SK-N-DZ (cell line): ENCODE results near the gene ANKRD22. TPM values are rescaled to one million over a fixed set of nuclear protein-coding genes. Genes with fewer than 3 reads are reported as not detected.
A peak's percentile ranks its signal among the peaks of the same experiment; 100 is the strongest.
"Not testable (repeated sequence)": the region's sequence is repeated elsewhere in the genome, so short reads cannot be mapped to it uniquely, and the experiment has no call there.

Source experiments
- DNase-seq: peaks from one replicate; pipeline ENCODE4 v3.0.0-alpha.2; 2015; ENCODE audit warnings: low spot score
- polyA plus RNA-seq, 2 experiments: library from polyadenylated mRNA; depleted of rRNA; stranded (reverse); fragments of >200 nt; gene quantifications; 2 replicates each; pipeline ENCODE4 v1.2.3, GENCODE V29; 2014

Gene ANKRD22
- not detected in 2 replicates for polyA plus RNA-seq (2014; cell fraction: cytosol; rRNA removed)
- not detected in 2 replicates for polyA plus RNA-seq (2014; cell fraction: nucleus; rRNA removed)

DNA sequence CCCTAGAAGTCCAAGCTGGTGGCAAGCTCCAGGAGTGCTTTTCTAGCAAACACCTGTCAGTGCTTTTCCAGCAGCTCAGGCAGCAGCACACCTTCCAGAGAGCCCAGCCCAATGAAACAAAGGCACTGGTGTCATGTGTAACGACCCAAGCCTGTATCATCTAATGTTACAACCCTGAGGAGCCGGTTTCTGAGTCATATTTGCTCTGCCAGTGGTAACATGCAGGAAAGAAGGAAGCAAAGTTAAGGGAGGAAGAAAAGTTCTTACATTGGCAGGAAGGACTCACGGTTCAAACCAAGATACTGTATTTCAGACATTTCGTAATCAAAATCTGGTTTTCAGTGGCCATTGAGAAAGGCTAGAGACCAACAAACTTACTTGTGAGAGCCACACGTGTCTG, at the start of gene ANKRD22:
Gene ANKRD22, minus strand, starts transcription at position 139 of the 400 bp plus-strand sequence. CDS start 237 bp downstream, outside the sequence.
- no peak for DNase-seq

DNA sequence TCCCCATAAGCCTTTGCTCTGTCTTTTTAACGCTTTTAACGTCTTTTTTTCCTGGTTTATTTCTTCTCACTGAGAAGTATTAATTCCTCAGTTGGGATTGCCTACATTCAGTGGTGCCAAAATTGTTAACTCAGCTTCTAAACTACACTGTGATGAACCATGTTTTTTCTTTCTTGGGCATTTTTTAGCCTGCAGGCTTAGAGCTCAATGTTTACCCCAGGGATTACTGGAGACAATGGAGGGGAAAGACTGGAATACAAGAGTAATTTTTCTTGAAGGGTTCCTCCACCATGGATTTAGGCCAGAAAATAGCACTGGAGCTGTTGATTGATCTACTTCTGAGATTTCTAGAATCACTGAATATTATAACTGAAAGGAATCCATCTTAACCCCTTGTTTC, 48.2 kb upstream of the ANKRD22 start:
- no peak for DNase-seq

DNA sequence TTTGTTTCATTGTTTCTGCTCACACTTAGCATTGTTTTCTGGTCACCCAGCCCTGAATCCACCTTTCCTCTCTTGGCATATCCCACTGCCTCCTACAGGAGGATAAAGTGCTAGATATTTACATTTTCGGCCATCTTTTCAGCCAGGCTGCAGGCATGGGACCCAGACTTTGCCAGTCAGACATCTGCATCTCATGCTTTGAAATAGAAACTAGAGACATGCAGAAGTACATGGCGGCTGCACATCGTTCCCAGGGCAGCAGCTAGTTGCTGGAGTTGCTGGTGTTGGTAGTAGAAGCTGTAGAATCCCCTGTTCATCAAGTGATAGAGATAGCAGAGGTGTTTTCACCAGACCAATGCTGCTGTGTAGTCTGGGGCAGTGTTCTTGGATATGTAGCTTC, 47.1 kb upstream of the ANKRD22 start:
- DNase-seq: no peak

GRCh38 chr10:88896994-88897853, 45.6 kb upstream of the ANKRD22 start:
- DNase-seq: peak; percentile 67

GRCh38 chr10:88896372-88896993, 44.8 kb upstream of the ANKRD22 start:
- peak; percentile 29 for DNase-seq

DNA sequence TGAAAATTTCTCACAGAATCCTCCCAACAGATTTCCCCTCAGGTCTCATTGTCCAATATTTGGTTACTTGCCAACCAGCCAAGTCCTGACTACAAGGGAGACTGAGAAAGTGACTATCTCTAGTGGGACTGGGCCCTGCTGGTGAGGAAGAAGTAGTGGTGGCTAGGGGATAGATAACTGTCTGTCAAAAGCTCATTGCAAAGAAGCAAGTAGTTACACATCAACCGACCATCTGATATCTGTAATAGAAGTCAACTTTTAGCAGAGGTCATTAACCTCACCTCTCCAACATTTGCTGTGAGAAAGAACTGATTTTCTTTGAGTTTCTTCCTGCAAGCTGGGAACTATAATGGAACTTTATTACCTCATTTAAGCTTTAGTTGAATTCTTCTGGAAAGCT, 43.6 kb upstream of the ANKRD22 start:
- DNase-seq: no peak

- DNase-seq: no peak
Measured at GRCh38 chr10:88893611-88894010, 42.0 kb upstream of the ANKRD22 start.

DNA sequence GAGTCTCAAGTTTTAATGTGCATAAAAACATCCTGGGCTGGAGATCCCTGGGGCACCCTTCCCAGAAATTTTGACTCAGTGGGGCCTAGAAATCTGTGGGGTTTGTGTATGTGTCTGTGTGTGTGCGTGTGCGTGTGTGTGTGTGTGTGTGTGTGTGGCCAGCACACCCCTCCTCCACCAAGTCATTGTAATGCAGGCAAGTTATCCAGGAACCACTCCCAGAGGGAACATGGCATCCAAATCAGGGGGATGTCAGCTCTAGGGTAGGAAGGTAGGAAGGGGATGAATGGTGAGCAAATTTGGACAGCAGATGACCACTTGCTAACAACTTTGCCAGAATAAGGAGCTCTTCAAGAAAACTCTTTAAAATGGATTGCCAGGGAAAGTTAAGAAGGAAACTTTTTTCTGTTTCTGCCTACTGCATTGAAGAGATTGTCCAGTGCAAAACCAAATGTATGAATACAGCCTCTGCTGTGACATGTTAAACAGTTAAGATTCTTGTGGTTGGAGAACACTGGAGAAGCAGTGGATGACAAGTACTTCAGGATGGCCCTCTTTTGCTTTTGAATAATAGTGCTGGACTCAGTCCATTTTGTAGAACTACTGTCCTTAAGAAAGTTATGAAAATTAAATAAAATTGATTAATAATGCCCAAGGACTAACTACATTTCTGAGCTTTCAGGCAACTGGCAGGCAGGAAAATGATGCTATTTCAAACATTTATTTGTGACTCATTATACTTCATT, 40.8 kb upstream of the ANKRD22 start:
- DNase-seq: no peak

- no peak for DNase-seq
Measured at GRCh38 chr10:88890681-88891381, 39.2 kb upstream of the ANKRD22 start.

DNA sequence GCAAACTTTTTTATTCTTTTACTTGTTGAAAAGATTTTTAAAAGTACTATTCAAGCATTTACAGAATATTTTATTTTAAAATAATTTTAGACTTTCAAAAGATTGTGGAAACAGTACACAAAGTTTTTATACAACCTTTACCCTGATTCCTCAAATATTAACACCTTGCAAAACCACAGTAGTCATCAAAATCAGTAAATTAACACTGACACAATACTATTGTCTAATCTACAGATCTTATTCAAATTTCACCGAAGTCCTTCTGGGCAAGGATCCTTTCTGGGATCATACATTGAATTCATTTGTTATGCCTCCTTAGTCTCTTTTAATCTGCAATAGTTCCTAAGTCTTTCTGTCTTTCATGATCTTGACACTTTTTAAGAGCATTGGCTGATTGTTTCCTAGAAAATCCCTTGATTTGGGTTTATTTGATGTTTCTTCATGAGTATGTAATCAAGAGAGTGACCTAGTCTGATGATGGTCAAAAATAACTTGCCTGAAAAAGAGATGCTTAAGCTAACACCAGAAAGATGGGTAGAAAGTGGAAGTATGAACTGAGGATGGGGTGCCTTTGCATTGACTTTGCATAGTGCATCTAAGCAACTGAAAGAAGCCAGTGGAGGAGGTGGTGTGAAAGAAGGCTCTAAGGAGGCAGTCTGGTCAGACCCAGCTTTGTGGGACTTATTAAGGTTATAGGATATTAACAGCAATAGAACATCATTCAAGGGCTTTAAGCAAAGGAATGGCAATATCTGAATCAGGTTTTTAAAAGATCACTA, 38.1 kb upstream of the ANKRD22 start:
- no peak for DNase-seq

- DNase-seq: no peak
Measured at GRCh38 chr10:88888810-88889445, 37.3 kb upstream of the ANKRD22 start.

DNA sequence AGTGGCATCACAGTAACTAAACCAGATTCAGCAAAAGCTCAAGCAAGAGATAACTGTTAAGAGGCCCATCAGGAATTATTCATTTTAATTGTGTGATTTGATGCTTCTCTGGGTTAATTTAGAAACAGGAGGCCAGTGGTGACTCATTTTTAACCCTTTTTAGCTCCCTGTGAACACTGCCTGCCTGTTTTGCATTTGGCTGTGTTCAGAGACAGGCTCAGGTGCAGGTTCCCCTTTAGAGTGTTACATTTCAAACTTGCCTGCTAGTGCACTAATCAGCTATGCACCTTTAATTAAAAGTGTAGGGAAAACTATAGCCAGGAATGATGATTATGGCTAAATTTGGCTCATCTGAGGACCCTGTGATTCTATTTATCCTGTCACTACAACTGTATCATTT, 34.9 kb upstream of the ANKRD22 start:
- no peak for DNase-seq

DNA sequence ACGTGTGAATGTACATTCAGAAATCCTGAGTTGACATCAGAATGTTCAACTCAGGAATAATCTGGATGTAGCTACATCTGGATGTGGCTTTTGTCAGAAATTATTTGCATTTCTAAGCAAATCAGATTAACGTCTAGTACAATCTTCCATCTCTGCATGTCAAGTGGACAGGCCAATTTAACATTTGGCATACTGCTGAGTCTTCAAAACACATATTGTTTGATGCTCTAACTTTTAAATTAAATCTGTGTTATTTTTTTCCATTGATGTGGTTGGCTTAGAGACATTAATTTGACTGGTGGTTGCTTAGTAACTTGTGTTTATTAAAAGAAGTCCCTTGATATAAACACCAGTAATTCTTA, 31.8 kb upstream of the ANKRD22 start:
- DNase-seq: peak; percentile 41

- not testable (repeated sequence) for DNase-seq
Measured at GRCh38 chr10:88882646-88883447, 31.2 kb upstream of the ANKRD22 start.

GRCh38 chr10:88881922-88882645, 30.4 kb upstream of the ANKRD22 start:
- no peak for DNase-seq

GRCh38 chr10:88881320-88881719, 29.7 kb upstream of the ANKRD22 start:
- DNase-seq: peak; percentile 77

- DNase-seq: peak; percentile 81
Measured at GRCh38 chr10:88880282-88881076, 28.8 kb upstream of the ANKRD22 start.
